Neural progenitor cell (in vitro differentiated cells): Measurements from ENCODE around the gene EML2.

Experiments
- EZH2 ChIP-seq: fragments of 200-600 bp; sonication (generic); IDR thresholded peaks from 2 replicates; pipeline ENCODE4 v1.6.1; 2017; ENCODE audit warnings: antibody characterized with exemption, mild to moderate bottlenecking, moderate library complexity
- TF ChIP-seq, protein P1 (sequence below): fragments of 200-600 bp; sonication (generic); IDR thresholded peaks from 2 replicates; pipeline ENCODE4 v1.5.1; 2017; ENCODE audit warnings: antibody characterized with exemption, mild to moderate bottlenecking

GRCh38 chr19:45607071-45608029 lies 31.8 kb downstream of the EML2 start:
- TF ChIP-seq, protein P1, sequence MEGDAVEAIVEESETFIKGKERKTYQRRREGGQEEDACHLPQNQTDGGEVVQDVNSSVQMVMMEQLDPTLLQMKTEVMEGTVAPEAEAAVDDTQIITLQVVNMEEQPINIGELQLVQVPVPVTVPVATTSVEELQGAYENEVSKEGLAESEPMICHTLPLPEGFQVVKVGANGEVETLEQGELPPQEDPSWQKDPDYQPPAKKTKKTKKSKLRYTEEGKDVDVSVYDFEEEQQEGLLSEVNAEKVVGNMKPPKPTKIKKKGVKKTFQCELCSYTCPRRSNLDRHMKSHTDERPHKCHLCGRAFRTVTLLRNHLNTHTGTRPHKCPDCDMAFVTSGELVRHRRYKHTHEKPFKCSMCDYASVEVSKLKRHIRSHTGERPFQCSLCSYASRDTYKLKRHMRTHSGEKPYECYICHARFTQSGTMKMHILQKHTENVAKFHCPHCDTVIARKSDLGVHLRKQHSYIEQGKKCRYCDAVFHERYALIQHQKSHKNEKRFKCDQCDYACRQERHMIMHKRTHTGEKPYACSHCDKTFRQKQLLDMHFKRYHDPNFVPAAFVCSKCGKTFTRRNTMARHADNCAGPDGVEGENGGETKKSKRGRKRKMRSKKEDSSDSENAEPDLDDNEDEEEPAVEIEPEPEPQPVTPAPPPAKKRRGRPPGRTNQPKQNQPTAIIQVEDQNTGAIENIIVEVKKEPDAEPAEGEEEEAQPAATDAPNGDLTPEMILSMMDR: peak; percentile 86
- TF ChIP-seq EZH2: peak; percentile 31
